MM.1S (cell line): ENCODE results near the gene INPP5F.

Experiments
- DNase-seq: peaks from one replicate; pipeline ENCODE4 v3.0.0-alpha.2; 2015
- H2AFZ ChIP-seq: fragments of 300-600 bp; sonication (generic); 2 replicates; pipeline ENCODE4 v1.6.0; 2016; ENCODE audit warnings: antibody characterized with exemption, low read length
- H3F3A ChIP-seq: fragments of 300-600 bp; sonication (generic); 2 replicates; pipeline ENCODE4 v1.6.1; 2016; ENCODE audit warnings: mild to moderate bottlenecking, antibody characterized with exemption, low read length, moderate library complexity, mixed read lengths; ENCODE audit not compliant: insufficient read depth
- H3K27ac ChIP-seq: fragments of 300-600 bp; sonication (generic); 2 replicates; pipeline ENCODE4 v1.5.1; 2016; ENCODE audit warnings: mild to moderate bottlenecking, low read length
- H3K27me3 ChIP-seq: fragments of 300-600 bp; sonication (generic); replicated peaks from 2 replicates; pipeline ENCODE4 v1.6.0; 2016; ENCODE audit warnings: low read length; ENCODE audit not compliant: insufficient read depth
- H3K36me3 ChIP-seq: fragments of 300-600 bp; sonication (generic); replicated peaks from 2 replicates; pipeline ENCODE4 v1.6.1; 2016; ENCODE audit warnings: mild to moderate bottlenecking, low read length, mixed read lengths; ENCODE audit not compliant: insufficient read depth
- H3K4me1 ChIP-seq: fragments of 300-600 bp; sonication (generic); 2 replicates; pipeline ENCODE4 v1.6.1; 2016; ENCODE audit warnings: low read length, mixed read lengths
- H3K4me2 ChIP-seq: fragments of 300-600 bp; sonication (generic); 2 replicates; pipeline ENCODE4 v1.6.0; 2016; ENCODE audit warnings: low read depth, low read length
- H3K4me3 ChIP-seq: fragments of 300-600 bp; sonication (generic); 2 replicates; pipeline ENCODE4 v1.5.1; 2016; ENCODE audit warnings: low read length, mixed read lengths
- H3K79me2 ChIP-seq: fragments of 300-600 bp; sonication (generic); 2 replicates; pipeline ENCODE4 v1.6.1; 2016; ENCODE audit warnings: mixed run types, low read length, mixed read lengths
- H3K9ac ChIP-seq: fragments of 300-600 bp; sonication (generic); 2 replicates; pipeline ENCODE4 v1.6.1; 2016; ENCODE audit warnings: low read length, mixed read lengths
- H3K9me2 ChIP-seq: fragments of 300-600 bp; sonication (generic); replicated peaks from 2 replicates; pipeline ENCODE4 v1.6.1; 2016; ENCODE audit warnings: mild to moderate bottlenecking, low read length, mixed read lengths; ENCODE audit not compliant: insufficient read depth
- H3K9me3 ChIP-seq: fragments of 300-600 bp; sonication (generic); replicated peaks from 2 replicates; pipeline ENCODE4 v1.6.1; 2016; ENCODE audit warnings: mild to moderate bottlenecking, low read length, mixed read lengths; ENCODE audit not compliant: insufficient read depth
- H4K20me1 ChIP-seq: fragments of 300-600 bp; sonication (generic); 2 replicates; pipeline ENCODE4 v1.6.1; 2016; ENCODE audit warnings: mild to moderate bottlenecking, low read length, moderate library complexity, mixed read lengths; ENCODE audit not compliant: insufficient read depth
- EZH2 ChIP-seq: fragments of 300-600 bp; sonication (generic); optimal IDR thresholded peaks from 2 replicates; pipeline ENCODE3; 2017; ENCODE audit warnings: low read depth, mild to moderate bottlenecking, antibody characterized with exemption, low read length, mixed read lengths
- EZH2phosphoT487 ChIP-seq: fragments of 300-600 bp; sonication (generic); IDR thresholded peaks from 2 replicates; pipeline ENCODE4 v1.6.1; 2018; ENCODE audit warnings: antibody characterized with exemption, low read length
- TF ChIP-seq, protein P1 (sequence below): fragments of 300-600 bp; sonication (generic); IDR thresholded peaks from 2 replicates; pipeline ENCODE4 v1.5.1; 2016; ENCODE audit warnings: antibody characterized with exemption, low read length, mixed read lengths

INPP5F gene

DNA sequence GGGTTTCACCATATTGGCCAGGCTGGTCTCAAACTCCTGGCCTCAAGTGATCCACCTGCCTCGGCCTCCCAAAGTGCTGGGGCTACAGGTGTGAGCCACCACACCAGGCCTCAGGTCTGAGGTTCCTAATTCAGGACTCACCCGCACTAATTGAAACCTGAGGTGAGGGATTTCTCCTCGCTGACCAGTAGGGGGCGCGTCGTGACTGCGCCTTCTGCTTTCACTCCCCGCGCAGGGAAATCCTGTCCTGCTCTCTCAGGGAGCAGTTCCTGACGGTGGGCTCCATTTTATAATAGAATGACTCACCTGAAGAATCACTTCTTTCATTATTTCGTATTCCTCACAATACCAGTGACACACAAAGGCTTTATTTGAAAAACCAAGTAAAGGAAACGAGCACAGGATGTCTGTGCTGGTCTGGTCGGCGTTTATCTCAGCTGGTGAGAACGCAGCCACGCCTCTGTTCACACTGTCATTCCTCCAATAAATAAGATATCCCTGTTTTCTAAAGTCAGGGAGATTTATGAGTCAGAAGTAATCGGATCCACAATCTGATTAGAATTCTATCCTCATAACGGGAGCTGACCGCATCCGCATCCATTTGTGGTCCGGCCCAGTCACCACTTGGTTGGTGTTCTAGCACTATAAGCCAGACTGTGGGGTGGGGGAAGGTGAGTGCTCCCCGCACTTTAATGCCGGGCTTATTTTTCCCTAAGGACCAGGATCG lies 39.2 kb upstream of the INPP5F start:
- Histone ChIP-seq H3F3A (no peaks in the 10 kb centered on the region), H3K4me3 (no peak overlapping the region), H3K79me2 (no peaks in the 10 kb centered on the region), H3K27ac (no peak overlapping the region), H3K4me1 (no peaks in the 10 kb centered on the region), H3K27me3 (no peaks in the 10 kb centered on the region), H3K9me3 (no peaks in the 10 kb centered on the region), H3K9ac (no peak overlapping the region), H3K36me3 (no peaks in the 10 kb centered on the region), H4K20me1 (no peaks in the 10 kb centered on the region), H3K4me2 (no peak overlapping the region; the same call in 1 of the 2 replicates), H3K9me2 (no peaks in the 10 kb centered on the region), H2AFZ (peak overlapping the region; percentile 31; the same call in 1 of the 2 replicates)
- DNase-seq, result peak; percentile 74
- TF ChIP-seq, protein P1, sequence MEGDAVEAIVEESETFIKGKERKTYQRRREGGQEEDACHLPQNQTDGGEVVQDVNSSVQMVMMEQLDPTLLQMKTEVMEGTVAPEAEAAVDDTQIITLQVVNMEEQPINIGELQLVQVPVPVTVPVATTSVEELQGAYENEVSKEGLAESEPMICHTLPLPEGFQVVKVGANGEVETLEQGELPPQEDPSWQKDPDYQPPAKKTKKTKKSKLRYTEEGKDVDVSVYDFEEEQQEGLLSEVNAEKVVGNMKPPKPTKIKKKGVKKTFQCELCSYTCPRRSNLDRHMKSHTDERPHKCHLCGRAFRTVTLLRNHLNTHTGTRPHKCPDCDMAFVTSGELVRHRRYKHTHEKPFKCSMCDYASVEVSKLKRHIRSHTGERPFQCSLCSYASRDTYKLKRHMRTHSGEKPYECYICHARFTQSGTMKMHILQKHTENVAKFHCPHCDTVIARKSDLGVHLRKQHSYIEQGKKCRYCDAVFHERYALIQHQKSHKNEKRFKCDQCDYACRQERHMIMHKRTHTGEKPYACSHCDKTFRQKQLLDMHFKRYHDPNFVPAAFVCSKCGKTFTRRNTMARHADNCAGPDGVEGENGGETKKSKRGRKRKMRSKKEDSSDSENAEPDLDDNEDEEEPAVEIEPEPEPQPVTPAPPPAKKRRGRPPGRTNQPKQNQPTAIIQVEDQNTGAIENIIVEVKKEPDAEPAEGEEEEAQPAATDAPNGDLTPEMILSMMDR, result peak; percentile 87
- no peak for TF ChIP-seq EZH2
- no peak for TF ChIP-seq EZH2phosphoT487

DNA sequence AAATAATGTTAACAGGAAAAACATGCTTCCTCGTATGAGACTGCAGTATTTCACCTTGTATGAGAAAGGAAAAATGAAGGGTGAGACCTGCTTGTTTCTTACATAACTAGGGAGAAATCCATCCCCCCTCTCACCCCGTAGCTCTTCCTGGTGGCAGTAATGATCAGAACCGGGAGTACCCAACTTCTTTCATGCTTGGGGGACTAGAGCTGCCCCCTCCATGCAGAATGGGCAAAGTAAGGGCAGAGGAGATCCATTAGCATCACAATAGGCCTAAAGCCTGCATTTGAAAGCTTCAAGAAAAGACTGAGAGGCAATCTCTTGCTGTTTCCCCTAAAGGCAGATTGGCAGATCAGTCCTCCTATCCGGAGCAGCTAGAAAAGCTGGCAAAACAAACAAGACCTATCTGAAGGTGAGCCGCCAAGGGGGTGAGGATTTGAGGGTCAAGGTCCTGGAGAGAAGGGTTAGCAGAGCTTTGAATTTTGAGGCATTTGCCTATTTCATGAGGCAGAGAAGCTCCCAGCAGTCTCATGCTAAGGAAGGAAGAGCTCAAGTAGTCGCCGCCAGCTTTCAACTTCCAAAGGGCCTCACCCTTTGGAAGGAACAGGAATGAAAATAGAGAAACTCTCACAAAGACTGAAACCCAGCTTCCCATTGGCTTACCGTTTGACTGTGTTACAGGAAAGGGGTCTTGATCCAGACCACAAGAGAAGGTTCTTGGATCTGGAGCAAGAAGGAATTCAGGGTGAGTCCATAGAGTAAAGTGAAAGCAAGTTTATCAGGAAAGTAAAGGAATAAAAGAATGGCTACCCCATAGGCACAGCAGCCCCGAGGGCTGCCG lies 38.4 kb upstream of the INPP5F start:
- no peak for DNase-seq
- no peaks in the 10 kb centered on the region for H3K4me1 ChIP-seq
- no peak overlapping the region for H3K27ac ChIP-seq
- H4K20me1 ChIP-seq, result no peaks in the 10 kb centered on the region
- H3K79me2 ChIP-seq, result no peaks in the 10 kb centered on the region
- no peak overlapping the region for H3K4me3 ChIP-seq
- no peak overlapping the region for H2AFZ ChIP-seq
- no peak overlapping the region for H3K4me2 ChIP-seq
- no peaks in the 10 kb centered on the region for H3K27me3 ChIP-seq
- no peak overlapping the region for H3K9ac ChIP-seq
- no peaks in the 10 kb centered on the region for H3K9me3 ChIP-seq
- H3K9me2 ChIP-seq, result no peaks in the 10 kb centered on the region
- TF ChIP-seq EZH2phosphoT487, result no peak
- no peak for TF ChIP-seq EZH2
- TF ChIP-seq, protein P1, result no peak
- H3F3A ChIP-seq, result no peaks in the 10 kb centered on the region
- no peaks in the 10 kb centered on the region for H3K36me3 ChIP-seq

DNA sequence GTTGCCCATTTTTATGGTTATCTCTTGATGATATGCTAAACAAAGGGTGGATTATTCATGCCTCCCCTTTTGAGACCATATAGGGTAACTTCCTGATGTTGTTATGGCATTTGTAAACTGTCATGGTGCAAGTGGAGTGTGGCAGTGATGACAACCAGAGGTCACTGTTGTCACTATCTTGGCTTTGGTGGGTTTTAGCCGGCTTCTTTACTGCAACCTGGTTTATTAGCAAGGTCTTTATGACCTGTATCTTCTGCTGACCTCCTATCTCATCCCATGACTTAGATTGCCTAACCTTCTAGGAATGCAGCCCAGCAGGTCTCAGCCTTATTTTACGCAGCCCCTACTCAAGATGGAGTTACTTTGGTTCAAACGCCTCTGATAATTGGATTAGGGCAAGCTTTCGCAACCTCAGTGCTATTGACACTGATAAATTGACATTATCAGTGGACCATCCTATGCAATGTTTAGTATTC lies 37.8 kb upstream of the INPP5F start:
- H3K9ac ChIP-seq, result no peak overlapping the region
- H3K9me3 ChIP-seq, result no peaks in the 10 kb centered on the region
- H3K36me3 ChIP-seq, result no peaks in the 10 kb centered on the region
- no peaks in the 10 kb centered on the region for H4K20me1 ChIP-seq
- H3K27ac ChIP-seq, result no peak overlapping the region
- no peak for TF ChIP-seq EZH2
- TF ChIP-seq EZH2phosphoT487, result no peak
- TF ChIP-seq, protein P1, result no peak
- H3K4me1 ChIP-seq, result no peaks in the 10 kb centered on the region
- no peak overlapping the region for H3K4me3 ChIP-seq
- no peak for DNase-seq
- H3K79me2 ChIP-seq, result no peaks in the 10 kb centered on the region
- no peak overlapping the region for H3K4me2 ChIP-seq
- H3K9me2 ChIP-seq, result no peaks in the 10 kb centered on the region
- no peaks in the 10 kb centered on the region for H3K27me3 ChIP-seq
- H2AFZ ChIP-seq, result no peak overlapping the region
- H3F3A ChIP-seq, result no peaks in the 10 kb centered on the region
